ENCODE data around the gene MNS1.
"Not testable (repeated sequence)": the region's sequence is repeated elsewhere in the genome, so short reads cannot be mapped to it uniquely, and the experiment has no call there.

The MNS1 gene

DNA sequence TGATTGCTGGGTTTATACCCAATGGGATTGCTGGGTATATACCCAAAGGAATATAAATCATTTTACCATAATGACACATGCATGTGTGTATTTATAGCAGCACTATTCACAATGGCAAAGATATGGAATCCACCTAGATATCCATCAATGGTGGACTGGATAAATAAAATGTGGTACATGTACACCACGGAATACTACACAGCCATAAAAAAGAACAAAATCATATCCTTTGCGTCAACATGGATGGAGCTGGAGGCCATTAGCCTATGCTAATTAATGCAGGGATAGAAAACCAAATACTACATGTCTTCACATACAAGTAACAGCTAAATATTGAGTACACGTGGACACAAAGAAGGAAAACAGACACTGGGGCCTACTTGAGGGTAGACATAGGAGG lies 22.6 kb downstream of the MNS1 start:
- no peak for DNase-seq

DNA sequence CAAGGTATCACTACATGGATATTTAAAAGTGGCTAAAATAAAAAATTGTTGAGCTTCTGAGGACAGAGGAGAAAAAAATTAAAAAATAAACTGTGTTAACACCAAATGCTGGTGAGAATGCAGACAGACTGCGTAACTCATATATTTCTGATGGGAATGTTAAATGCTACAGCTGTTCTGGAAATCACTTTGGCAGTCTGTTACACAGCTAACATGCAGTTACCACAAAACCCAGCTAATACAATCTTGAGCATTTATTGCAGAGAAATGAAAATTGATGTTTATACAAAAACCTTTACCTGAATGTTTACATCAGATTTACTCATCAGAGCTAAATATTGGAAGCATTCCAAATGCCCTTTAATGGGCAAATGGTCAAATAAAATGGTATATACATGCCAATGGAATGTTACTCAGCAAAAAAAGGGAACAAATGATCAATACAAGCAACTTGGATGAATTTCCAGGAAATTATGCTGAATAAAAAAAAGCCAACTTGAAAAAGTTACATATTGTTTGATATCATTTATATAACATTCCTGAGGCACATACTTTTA lies 24.6 kb downstream of the MNS1 start:
- no peak for DNase-seq

DNA sequence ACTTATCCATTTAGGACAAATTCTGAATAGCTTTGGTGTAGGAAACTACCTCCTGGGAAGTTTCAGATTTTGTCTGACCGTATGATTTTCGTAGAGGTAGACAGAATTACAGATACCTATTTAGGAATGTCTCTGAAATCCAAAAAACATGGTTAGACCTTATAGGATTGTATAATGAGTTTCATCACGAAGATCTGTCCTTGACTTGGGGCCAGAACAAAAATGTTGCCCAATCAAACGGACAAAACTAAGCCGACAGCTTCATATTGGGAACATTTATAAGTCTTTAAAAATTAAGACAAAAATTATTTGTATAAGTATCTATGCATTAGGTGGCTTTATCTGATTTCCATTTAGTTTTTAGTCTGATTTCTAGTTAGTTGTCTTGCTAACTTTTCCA lies 32.6 kb downstream of the MNS1 start:
- no peak for DNase-seq

DNA sequence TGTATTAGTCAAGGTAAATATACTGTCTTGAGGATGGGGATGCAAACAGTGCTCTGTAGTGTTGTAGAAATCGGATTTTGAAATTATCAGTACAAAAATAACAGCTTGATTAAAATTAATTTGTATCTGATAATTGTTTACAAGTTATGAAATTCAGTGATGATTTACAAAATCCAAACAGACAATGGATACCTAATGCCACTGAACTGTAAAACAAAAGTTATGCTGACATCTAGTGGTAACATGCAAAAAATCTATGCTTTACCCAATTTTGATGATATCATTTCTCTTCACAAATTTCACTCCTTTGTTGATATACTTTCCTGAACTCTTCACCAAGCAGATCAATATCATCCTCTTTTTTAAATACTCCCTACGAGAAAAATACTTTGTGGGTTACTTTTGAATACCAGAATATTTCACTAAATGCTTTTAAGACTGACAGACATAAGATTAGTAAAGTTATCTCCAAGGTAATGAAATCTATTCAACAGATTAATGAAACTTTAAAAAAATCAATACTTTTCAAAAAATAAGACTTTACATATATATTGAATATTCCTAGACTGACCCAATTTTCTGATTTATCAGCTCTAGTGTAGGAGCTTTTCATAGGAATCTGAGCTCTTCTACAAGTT lies 36.0 kb downstream of the MNS1 start:
- DNase-seq, result peak; percentile 76

DNA sequence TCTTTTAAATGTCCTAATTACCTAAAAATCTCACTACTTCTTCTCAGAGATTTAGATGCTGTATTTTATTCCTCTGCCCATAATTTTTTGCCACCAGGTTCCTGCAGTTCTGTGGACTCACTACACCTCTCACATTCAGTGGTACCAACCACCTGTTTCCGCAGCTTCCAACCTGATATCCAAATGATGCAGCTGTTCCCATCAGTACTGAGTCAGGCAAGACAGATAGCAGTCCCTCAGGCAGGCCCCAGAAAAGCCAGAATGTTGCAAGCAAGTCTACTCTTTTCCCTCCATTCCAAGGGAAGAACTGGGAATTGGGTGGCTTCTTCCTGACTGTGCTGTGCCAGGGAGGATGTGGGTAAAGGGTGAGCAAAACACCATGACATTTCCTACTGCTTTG lies 39.0 kb downstream of the MNS1 start:
- no peak for DNase-seq

DNA sequence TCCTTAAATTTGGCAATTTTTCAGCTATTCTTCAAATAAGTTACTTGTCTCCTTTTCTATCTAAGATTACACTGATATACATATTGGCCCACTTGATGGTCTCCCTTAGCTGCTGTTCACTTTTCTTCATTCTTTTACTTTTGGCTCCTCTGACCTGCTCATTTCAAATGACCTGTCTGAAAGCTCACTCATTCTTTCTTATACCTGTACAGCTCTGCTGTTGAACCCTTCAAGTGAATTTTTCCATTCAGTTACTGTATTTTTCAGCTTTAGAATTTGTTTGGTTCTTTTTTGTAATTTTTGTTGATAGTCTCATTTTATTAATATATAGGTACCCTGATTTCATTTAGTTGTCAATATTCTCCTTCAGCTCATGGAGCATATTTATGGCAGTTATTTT lies 39.7 kb downstream of the MNS1 start:
- no peak for DNase-seq

DNA sequence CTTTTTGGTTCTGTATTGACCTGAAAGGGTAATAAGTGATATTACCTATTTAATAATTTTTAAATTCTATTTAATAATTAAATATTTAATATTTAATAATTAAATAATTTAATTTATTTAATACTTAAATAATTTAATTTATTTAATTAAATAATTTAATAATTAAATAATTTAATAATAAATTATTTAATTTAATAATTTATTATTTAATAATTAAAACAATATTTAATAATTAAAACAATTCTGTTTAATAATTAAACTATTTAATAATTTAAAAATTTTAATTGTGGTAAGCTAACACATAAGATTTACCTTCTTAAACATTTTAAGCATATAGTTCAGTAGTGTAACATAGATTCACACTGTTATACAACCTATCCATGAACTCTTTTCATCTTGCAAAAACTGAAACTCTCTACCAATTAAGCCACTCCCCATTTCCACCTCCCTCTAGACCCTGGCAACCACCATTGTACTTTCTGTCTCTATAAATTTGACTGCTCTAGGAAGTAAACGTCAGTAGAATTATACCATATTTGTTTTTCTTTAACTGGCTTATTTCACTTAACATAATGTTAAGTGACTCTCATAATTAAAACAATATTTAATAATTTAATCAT lies 51.7 kb downstream of the MNS1 start:
- DNase-seq, result not testable (repeated sequence)

DNA sequence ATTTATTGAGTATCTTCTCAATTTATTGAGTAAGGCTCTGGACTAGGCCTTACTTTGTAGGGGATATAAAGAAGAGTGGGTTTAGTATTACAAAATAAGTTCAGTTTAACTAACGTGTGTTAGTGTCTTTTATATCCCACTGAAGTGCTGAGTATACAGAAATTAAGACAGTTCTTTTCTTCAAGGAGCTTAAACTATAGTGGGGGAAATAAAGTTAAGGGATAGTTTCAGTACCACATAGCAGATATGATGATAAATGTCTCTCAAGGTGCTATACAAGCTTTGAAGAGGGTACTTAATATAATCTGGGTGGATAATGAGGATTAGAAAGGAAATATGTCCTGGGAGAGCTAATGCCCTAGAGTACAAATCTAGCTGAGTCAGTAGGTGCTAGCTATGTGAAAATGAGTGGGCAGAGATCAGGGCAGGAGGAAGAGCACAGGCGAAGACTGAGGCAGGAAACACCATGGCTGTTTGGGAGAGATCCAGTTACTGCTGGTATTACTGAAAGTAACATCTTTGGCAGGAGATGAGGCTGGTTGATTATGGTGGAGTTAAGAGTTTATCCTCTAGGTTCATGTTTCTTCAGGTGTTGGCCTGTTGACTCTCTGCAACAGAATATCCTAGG lies 53.7 kb downstream of the MNS1 start:
- no peak for DNase-seq

DNA sequence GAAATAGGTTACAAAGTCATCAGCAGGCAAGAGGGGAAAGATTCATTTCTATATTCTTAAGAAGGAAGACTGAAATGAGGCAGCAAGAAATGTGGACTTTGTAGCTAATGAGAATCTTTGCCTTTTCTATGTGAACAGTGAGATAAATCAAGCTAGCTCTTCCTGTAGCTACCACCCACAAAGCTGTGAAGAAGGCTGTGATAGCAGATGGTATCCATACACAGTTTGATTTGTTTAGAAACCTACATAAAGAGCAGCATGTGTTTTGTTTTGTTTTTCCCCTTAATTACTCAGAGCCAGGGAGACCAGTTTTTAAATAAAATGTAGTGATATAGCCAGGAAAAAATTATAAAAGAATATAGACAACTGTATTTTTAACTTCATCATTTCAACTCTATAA lies 54.2 kb downstream of the MNS1 start:
- no peak for DNase-seq

DNA sequence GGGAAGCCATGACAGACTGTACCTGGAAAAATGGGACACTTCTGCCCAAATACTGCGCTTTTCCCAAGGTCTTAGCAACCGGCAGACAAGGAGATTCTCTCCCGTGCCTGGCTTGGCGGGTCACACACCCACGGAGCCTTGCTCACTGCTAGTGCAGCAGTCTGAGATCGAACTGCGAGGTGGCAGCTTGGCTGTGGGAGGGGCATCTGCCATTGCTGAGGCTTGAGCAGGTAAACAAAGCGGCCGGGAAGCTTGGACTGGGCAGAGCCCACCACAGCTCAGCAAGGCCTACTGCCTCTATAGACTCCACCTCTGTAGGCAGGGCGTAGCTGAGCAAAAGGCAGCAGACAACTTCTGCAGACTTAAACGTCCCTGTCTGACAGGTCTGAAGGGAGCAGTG lies 65.7 kb downstream of the MNS1 start:
- DNase-seq, result not testable (repeated sequence)

DNA sequence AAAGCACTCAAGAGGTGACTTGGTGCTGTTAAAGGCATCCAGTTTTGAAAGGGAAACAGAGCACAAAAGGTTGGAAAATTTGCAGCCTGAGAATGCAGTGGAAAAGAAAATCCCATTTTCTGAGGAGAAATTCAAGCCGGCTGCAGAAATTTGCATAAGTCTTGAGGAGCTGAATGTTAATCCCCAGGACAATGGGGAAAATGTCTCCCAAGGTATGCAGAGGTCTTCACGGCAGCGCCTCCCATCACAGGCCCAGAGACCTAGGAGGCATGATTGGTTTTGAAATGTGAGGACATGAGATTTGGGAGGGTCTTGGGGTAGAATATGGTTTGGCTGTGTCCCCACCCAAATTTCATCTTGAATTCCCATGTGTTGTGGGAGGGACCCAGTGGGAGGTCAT lies 67.6 kb downstream of the MNS1 start:
- DNase-seq, result not testable (repeated sequence)

DNA sequence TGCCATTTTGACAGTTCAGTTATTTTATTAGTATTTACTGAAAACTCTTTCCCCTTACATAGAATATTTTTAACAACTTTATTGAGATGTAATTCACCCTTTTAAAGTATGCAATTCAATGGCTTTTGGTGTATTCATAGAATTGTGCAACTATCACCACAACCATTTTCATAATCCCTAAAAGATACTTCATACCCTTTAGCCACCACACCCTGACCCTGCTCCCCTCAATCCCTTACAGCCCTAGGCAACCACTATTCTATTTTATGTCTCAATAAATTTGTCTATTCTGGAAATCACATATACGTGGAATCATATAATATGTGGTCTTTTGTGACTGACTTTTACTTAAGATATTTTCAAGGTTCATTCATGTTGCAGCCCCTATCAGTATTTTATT lies 70.0 kb downstream of the MNS1 start:
- no peak for DNase-seq

DNA sequence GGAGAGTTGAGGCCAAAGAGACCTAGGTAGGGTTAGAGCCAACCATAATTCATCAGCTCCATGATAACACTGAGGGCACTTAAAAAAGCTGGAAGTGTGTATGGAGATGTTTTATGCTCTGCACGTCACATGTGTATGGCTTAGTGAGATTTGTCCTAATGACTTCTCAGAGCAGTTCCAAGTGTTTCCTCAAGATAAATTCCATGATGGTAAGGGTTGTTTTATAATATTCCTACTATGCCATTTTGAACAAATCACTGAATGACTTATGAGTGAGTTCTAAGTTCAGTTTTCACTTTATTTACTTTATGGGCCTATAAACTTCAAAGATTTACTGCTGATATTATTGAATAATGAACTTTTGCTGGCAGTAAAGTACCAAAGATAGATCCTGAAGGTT lies 71.7 kb downstream of the MNS1 start:
- no peak for DNase-seq

DNA sequence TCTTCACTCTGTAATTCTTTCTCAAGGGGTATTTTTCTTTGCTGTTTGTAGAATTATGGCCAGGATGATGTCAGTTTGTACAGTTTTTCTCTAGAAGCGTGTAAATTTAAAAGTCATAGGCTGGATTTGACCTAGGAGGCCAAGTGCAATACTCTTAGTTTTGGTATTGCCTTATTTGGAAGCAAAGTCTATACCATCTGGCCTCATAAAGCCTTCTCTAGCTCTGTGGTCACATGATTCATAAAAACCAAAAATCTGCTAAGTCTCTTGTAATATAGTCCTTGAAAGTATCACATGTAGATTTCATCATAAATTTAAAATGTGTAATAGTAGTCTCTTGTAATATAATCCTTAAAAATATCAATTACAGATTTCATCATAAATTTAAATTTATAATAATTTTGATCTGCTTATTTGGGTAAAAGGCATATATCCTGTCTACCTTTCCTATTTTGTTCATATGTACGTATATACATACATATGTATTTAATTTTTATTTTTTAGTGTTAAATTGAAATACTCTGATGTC lies 74.1 kb downstream of the MNS1 start:
- DNase-seq, result no peak

DNA sequence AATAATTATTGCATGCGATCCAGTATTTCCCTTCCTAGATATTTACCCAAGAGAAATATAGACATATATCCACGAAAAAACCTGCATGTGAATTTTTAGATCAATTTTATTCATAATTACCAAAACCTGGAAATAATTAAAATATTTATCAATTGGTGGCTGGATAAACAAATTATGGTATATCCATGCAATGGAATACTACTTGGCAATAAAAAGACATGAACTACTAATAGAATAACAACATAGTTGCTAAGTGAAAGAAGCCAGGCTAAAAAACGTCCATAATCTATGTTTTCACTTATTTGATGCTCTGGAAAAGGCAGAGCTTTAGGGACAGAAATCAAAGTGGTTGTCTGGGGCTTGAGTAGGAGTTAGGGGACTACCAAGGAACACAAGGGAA lies 79.0 kb downstream of the MNS1 start:
- DNase-seq, result no peak

DNA sequence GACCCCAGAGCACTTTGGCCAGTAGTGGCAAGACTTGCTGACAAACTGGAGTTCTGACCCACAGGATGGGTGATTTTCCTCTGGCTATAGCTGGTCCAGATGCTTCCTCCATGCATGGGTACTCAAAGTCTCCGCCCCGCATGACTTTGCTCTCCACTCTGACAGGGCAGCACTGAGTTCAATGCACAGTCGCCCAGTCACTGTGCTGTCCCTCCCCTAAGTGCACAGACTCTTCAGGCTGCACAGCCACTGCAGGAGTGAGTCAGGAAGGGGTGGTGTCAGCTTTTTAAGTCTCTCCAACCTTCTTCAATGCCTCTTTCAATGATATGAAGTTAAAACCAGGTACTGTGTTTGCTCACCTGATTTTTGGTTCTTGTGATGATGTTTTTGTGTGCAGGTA lies 81.9 kb downstream of the MNS1 start:
- no peak for DNase-seq

All from hematopoietic multipotent progenitor cell treated with erythropoietin and hydrocortisone succinate and interleukin-3 and kit ligand, for 4 days (in vitro differentiated cells).